ENCODE measurements around the gene TRAPPC11. TPM values are rescaled to one million over a fixed set of nuclear protein-coding genes. Genes with fewer than 3 reads are reported as not detected.
A peak's percentile ranks its signal among the peaks of the same experiment; 100 is the strongest.

TRAPPC11 gene
- total RNA-seq, 2 donors from 2014 or later, result 41.6 to 65.3 TPM

DNA sequence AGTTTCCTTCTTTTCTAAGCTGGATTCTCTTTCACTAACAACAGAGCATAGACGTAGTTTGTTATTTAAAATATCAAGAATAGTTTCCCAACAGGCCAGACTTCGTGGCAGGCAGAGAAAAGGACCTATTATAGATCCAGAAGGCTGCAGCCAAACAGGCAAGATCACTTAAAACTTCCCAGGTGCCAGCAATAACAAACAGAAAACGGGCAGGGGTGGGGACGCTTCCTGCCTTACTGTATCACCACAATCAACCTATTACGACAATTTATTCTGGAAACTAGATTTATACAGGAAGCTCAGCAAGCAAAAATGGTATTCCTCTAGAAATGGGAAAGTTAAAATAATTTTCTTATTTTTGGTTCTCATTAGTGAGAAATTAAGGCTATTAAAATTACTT is 22.2 kb upstream of the TRAPPC11 start:
- peak; percentile 59 for ATAC-seq (ENCODE audit: insufficient number of reproducible peaks, low FRiP score, low read depth)
- Histone ChIP-seq H3K27ac (peak overlapping the region; percentile 78 to 90), H3K4me3 (peak overlapping the region; percentile 57)

DNA sequence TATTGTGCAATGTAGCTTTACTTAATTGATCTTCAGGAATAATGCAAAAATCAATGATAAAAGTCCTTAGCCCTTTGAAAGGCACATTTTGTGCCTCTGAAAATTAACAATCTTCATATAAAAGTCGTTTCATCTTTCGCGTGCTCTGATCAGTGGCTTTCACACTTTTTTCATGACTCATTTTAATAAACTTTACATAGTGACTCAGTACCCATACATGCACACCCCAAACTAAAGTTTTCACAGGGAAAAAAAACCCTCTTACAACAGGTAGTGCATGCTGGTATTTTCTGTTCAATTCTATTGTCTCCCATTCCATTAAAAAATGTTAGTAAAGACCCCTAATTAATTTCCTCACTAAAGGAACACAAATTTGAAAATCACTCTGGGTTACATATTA is 21.6 kb upstream of the TRAPPC11 start:
- ATAC-seq (ENCODE audit: insufficient number of reproducible peaks, low FRiP score, low read depth) (no peak), DNase-seq (ENCODE audit: low spot score) (no peak)
- H3K4me1 ChIP-seq (ENCODE audit: control insufficient read depth in 1 of 2, low read depth in 2 of 2), result peaks cover 24 to 37% of the 10 kb centered on the region in 2 donors
- no peak overlapping the region for H3K4me3 ChIP-seq
- H3K27me3 ChIP-seq (replicated peaks; ENCODE audit: insufficient read depth), result no peaks in the 10 kb centered on the region
- TF ChIP-seq CTCF (IDR thresholded peaks at IDR 0.05), result no peak
- H3K27ac ChIP-seq, result peak overlapping the region; percentile 78 to 90
- H3K9me3 ChIP-seq, result no peaks in the 10 kb centered on the region
- no peaks in the 10 kb centered on the region for H3K36me3 ChIP-seq

More for the DNA sequence above, 22.2 kb upstream of the TRAPPC11 start:
- Histone ChIP-seq H3K9me3 (no peaks in the 10 kb centered on the region), H3K27me3 (replicated peaks; ENCODE audit: insufficient read depth) (no peaks in the 10 kb centered on the region), H3K4me1 (ENCODE audit: control insufficient read depth in 1 of 2, low read depth in 2 of 2) (peaks cover 24 to 37% of the 10 kb centered on the region in 2 donors), H3K36me3 (no peaks in the 10 kb centered on the region)
- no peak for TF ChIP-seq CTCF (IDR thresholded peaks at IDR 0.05)
- peak; percentile 19 for DNase-seq (ENCODE audit: low spot score)

DNA sequence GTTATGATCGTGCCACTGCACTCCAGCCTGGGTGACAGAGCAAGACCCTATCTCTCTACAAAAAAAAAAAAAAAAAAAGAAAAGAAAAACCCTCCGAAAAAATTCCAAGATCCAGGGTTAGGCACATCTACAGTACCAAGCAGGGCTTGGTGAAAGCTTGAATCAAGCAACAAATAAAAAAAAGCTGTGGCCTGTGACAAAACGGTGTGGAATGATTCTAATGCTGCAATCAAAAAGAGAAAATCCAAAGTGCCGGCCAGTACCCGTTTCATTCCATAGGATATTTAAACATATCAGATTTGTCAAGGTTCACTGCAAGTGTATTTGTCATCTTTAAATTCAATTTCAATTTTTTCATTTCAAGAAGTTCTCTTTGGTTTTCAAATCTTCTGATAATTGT is 20.7 kb upstream of the TRAPPC11 start:
- no peak for DNase-seq (ENCODE audit: low spot score)
- peaks cover 24 to 37% of the 10 kb centered on the region in 2 donors for H3K4me1 ChIP-seq (ENCODE audit: control insufficient read depth in 1 of 2, low read depth in 2 of 2)
- no peaks in the 10 kb centered on the region for H3K27me3 ChIP-seq (replicated peaks; ENCODE audit: insufficient read depth)
- no peak for ATAC-seq (ENCODE audit: insufficient number of reproducible peaks, low FRiP score, low read depth)
- TF ChIP-seq CTCF (IDR thresholded peaks at IDR 0.05), result no peak
- H3K4me3 ChIP-seq, result no peak overlapping the region
- no peaks in the 10 kb centered on the region for H3K9me3 ChIP-seq
- peak overlapping the region; percentile 78 to 90 for H3K27ac ChIP-seq
- no peaks in the 10 kb centered on the region for H3K36me3 ChIP-seq

GRCh38 chr4:183639291-183639690 is 19.8 kb upstream of the TRAPPC11 start:
- H3K27ac ChIP-seq, result peak overlapping the region; percentile 78 to 90
- no peaks in the 10 kb centered on the region for H3K36me3 ChIP-seq
- DNase-seq (ENCODE audit: low spot score) (no peak), ATAC-seq (ENCODE audit: insufficient number of reproducible peaks, low FRiP score, low read depth) (peak; percentile 48)
- no peaks in the 10 kb centered on the region for H3K9me3 ChIP-seq
- no peak for TF ChIP-seq CTCF (IDR thresholded peaks at IDR 0.05)
- no peak overlapping the region for H3K4me3 ChIP-seq
- no peaks in the 10 kb centered on the region for H3K27me3 ChIP-seq (replicated peaks; ENCODE audit: insufficient read depth)
- H3K4me1 ChIP-seq (ENCODE audit: control insufficient read depth in 1 of 2, low read depth in 2 of 2), result peaks cover 24 to 37% of the 10 kb centered on the region in 2 donors

DNA sequence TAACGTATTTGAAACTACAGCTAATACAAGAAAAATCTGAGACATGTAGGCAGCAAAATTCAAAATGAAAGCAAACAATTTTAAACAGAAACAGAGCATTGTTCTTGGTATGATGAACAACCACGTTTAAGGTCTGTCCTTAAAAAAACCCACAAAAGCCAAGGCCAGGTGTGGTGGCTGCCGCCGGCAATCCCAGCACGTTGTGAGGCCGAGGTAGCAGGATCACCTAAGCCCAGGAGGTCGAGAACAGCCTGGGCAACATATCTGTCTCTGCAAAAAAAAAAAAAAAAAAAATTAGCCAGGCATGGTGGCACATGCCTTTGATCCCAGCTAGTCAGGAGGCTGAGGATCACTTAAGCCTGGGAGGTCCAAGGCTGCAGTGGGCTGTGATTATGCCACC is 13.8 kb upstream of the TRAPPC11 start:
- Histone ChIP-seq H3K27ac (no peak overlapping the region), H3K9me3 (no peaks in the 10 kb centered on the region), H3K4me1 (ENCODE audit: control insufficient read depth in 1 of 2, low read depth in 2 of 2) (no peaks in the 10 kb centered on the region), H3K36me3 (peaks cover 18% of the 10 kb centered on the region), H3K27me3 (replicated peaks; ENCODE audit: insufficient read depth) (no peaks in the 10 kb centered on the region), H3K4me3 (no peak overlapping the region)
- no peak for ATAC-seq (ENCODE audit: insufficient number of reproducible peaks, low FRiP score, low read depth)
- DNase-seq (ENCODE audit: low spot score), result no peak
- no peak for TF ChIP-seq CTCF (IDR thresholded peaks at IDR 0.05)

Measured in thoracic aorta (tissue), 2 donors.